Neuronal stem cell (in vitro differentiated cells): ENCODE results near the gene CST1.
A peak's percentile ranks its signal among the peaks of the same experiment; 100 is the strongest.
"Not testable (repeated sequence)": the region's sequence is repeated elsewhere in the genome, so short reads cannot be mapped to it uniquely, and the experiment has no call there.

ENCODE experiments used
- DNase-seq: peaks from one replicate; pipeline ENCODE4 v3.0.0-alpha.2; 2013; ENCODE audit warnings: low spot score
- H2AFZ ChIP-seq: one replicate; pipeline ENCODE4 v1.6.1; 2013; ENCODE audit warnings: mild to moderate bottlenecking, low read length, inconsistent platforms
- H2AK5ac ChIP-seq: 2 replicates; pipeline ENCODE4 v1.6.1; 2013; ENCODE audit warnings: low read depth, mild to moderate bottlenecking, inconsistent platforms, low read length, moderate library complexity, mixed read lengths
- H2BK120ac ChIP-seq: 2 replicates; pipeline ENCODE4 v1.6.1; 2013; ENCODE audit warnings: low read depth, mild to moderate bottlenecking, inconsistent platforms, low read length, moderate library complexity, mixed read lengths
- H2BK12ac ChIP-seq: one replicate; pipeline ENCODE4 v1.6.1; 2013; ENCODE audit warnings: low read length, inconsistent platforms
- H2BK15ac ChIP-seq: 2 replicates; pipeline ENCODE4 v1.6.1; 2013; ENCODE audit warnings: mild to moderate bottlenecking, low read length, inconsistent platforms, mixed read lengths
- H2BK5ac ChIP-seq: one replicate; pipeline ENCODE4 v1.6.1; 2013; ENCODE audit warnings: inconsistent platforms, mild to moderate bottlenecking, low read length, moderate library complexity
- H3K14ac ChIP-seq: one replicate; pipeline ENCODE4 v1.6.1; 2013; ENCODE audit warnings: low read length, inconsistent platforms
- H3K18ac ChIP-seq: 2 replicates; pipeline ENCODE4 v1.6.1; 2013; ENCODE audit warnings: low read length, inconsistent platforms
- H3K23ac ChIP-seq: 2 replicates; pipeline ENCODE4 v1.6.1; 2013; ENCODE audit warnings: low read depth, mild to moderate bottlenecking, mixed read lengths, low read length, inconsistent platforms; ENCODE audit not compliant: poor library complexity
- H3K27ac ChIP-seq: replicated peaks from 3 replicates; pipeline ENCODE4 v1.5.1; 2013; ENCODE audit warnings: low read length, inconsistent platforms
- H3K27me3 ChIP-seq, 3 experiments: 2 replicates each; pipeline ENCODE4 v1.6.1; 2013; ENCODE audit warnings: low read length in 3 of 3, mild to moderate bottlenecking in 2 of 3, inconsistent platforms in 1 of 3, low read depth in 1 of 3, mixed read lengths in 1 of 3, moderate library complexity in 1 of 3; ENCODE audit not compliant: control insufficient read depth in 3 of 3, insufficient read depth in 3 of 3
- H3K36me3 ChIP-seq, 2 donors: replicated peaks in 1 of 2; 2 replicates each; pipeline ENCODE4 v1.6.1; 2013; ENCODE audit warnings: low read length in 2 of 2; ENCODE audit not compliant: control insufficient read depth in 2 of 2, insufficient read depth in 2 of 2
- H3K4ac ChIP-seq: 2 replicates; pipeline ENCODE4 v1.6.1; 2013; ENCODE audit warnings: inconsistent platforms, mild to moderate bottlenecking, low read length, moderate library complexity
- H3K4me1 ChIP-seq, 2 donors: 1 replicate in 1 of 2; 2 replicates in 1 of 2; pipeline ENCODE4 v1.6.1; 2013; ENCODE audit warnings: low read length in 2 of 2, low read depth in 1 of 2; ENCODE audit not compliant: control insufficient read depth in 2 of 2, insufficient read depth in 1 of 2
- H3K4me2 ChIP-seq: one replicate; pipeline ENCODE4 v1.6.1; 2013; ENCODE audit warnings: mild to moderate bottlenecking, low read length, inconsistent platforms; ENCODE audit not compliant: insufficient read depth, poor library complexity, severe bottlenecking
- H3K4me3 ChIP-seq, 2 donors: 2 replicates each; pipeline ENCODE4 v1.5.1; 2013; ENCODE audit warnings: low read length in 2 of 2, mild to moderate bottlenecking in 2 of 2, inconsistent platforms in 1 of 2, moderate library complexity in 1 of 2
- H3K79me1 ChIP-seq: one replicate; pipeline ENCODE4 v1.6.1; 2013; ENCODE audit warnings: low read depth, mild to moderate bottlenecking, inconsistent platforms, low read length, moderate library complexity
- H3K9ac ChIP-seq: one replicate; pipeline ENCODE4 v1.6.1; 2013; ENCODE audit warnings: mild to moderate bottlenecking, low read depth, low read length, inconsistent platforms; ENCODE audit not compliant: poor library complexity
- H3K9me3 ChIP-seq, 2 donors: replicated peaks in 1 of 2; 2 replicates each; pipeline versions ENCODE3 to v1.6.1; 2013; ENCODE audit warnings: low read length in 2 of 2, mild to moderate bottlenecking in 2 of 2, inconsistent platforms in 1 of 2, low read depth in 1 of 2, mixed read lengths in 1 of 2, moderate library complexity in 1 of 2; ENCODE audit not compliant: control insufficient read depth in 2 of 2, insufficient read depth in 1 of 2
- H4K8ac ChIP-seq: one replicate; pipeline ENCODE4 v1.6.1; 2013; ENCODE audit warnings: low read depth, mild to moderate bottlenecking, inconsistent platforms, low read length, moderate library complexity
- H4K91ac ChIP-seq: one replicate; pipeline ENCODE4 v1.6.1; 2013; ENCODE audit warnings: low read length, low read depth, mild to moderate bottlenecking, inconsistent platforms; ENCODE audit not compliant: poor library complexity
- WGBS, 2 donors: extraction: QIAGEN DNeasy Blood & Tissue Kit; methylation state at CpG; one replicate each; pipeline ENCODE4 v1.1.7; 2013; ENCODE audit warnings: missing lambda C conversion rate in 2 of 2, mixed read lengths in 1 of 2; ENCODE audit not compliant: insufficient read length in 2 of 2, insufficient replicate concordance in 1 of 2; ENCODE audit errors: extremely low coverage in 2 of 2; 5-methylcytosine and 5-hydroxymethylcytosine counted together

The CST1 gene

DNA sequence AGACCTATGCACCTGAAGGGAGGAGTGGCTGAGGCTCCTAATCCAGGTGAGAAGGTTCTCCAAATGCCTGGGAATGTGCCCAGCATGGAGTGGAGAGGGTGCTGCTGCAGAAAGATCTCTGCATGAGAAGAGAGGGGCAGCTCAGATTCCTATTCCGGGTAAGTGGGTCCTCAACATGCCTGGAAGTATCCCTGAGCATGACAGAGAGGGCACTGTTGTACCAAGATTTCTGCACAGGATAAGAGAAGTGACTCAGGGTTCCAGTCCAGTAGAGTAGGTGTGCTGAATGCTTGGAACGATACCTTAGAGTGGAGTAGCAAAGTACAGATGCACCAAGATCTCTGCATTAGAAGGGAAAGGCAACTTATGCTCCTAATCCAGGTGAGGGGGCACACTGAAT lies 15.8 kb downstream of the CST1 start:
- not testable (repeated sequence) for H3K14ac ChIP-seq, H3K4me1 ChIP-seq, H4K8ac ChIP-seq, H3K9me3 ChIP-seq, H3K36me3 ChIP-seq, DNase-seq, H3K4ac ChIP-seq, H2AFZ ChIP-seq, H3K9ac ChIP-seq, H4K91ac ChIP-seq, H3K4me3 ChIP-seq, H3K4me2 ChIP-seq, H3K27ac ChIP-seq, H2BK12ac ChIP-seq, H3K23ac ChIP-seq, H3K79me1 ChIP-seq, H3K18ac ChIP-seq, H2BK5ac ChIP-seq, H2AK5ac ChIP-seq, H2BK15ac ChIP-seq, H2BK120ac ChIP-seq, H3K27me3 ChIP-seq
- WGBS, 2 donors = no CpG with 5 or more reads among the region's 2 CpGs

DNA sequence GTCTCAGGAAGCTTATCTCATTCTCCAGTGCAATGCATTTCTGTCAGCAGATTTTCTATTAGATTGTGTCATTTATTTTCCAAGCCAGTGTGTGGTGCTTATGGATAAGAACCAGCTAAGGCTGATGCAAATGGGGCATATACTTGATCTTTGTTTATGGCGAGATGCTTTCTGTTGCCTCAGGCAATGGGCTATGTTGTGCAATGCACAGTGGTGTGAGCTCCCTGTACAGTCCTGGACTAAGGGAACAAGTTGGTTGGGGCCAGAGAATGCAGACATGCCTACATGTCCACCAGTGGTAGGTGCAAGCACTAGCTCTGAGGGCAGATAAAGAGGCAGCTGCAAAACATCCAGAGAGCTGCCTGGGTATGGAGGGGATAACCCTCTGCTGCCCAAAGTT lies 16.3 kb downstream of the CST1 start:
- not testable (repeated sequence) for H3K9me3 ChIP-seq, H3K4ac ChIP-seq, H2BK120ac ChIP-seq, H3K14ac ChIP-seq, H3K36me3 ChIP-seq, H2AFZ ChIP-seq, H3K23ac ChIP-seq, H2BK12ac ChIP-seq, H3K27me3 ChIP-seq, H3K79me1 ChIP-seq, DNase-seq, H3K9ac ChIP-seq, H2AK5ac ChIP-seq, H2BK15ac ChIP-seq, H3K18ac ChIP-seq, H3K27ac ChIP-seq, H3K4me3 ChIP-seq, H3K4me1 ChIP-seq, H4K8ac ChIP-seq, H3K4me2 ChIP-seq, H4K91ac ChIP-seq, H2BK5ac ChIP-seq
- no CpG with 5 or more reads among the region's 1 CpG for WGBS, 2 donors

DNA sequence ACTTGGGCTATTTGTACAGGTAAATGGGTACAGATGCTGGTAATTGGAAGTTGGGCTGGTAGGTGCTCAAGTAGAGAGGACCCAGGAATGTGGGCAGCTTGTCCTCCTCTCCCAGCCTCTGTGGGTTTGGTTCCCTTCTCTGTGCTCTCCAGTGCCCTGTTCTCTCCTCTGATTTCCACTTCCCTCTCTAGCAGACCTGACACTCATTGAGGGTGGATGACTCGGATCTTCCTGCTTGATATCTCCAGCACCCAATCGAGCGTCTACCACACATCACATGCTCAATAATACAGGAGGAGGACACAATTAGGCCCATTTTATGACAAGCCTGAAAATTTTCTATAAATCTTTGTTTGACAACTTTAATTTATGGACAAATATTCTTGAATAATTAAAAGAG lies 23.7 kb downstream of the CST1 start:
- no CpG with 5 or more reads among the region's 3 CpGs for WGBS, 2 donors
- Histone ChIP-seq H4K91ac (no peak overlapping the region), H3K4ac (no peak overlapping the region), H2BK15ac (no peak overlapping the region), H3K4me2 (no peak overlapping the region), H3K18ac (no peak overlapping the region), H2AK5ac (no peak overlapping the region), H3K4me1 (no peaks in the 10 kb centered on the region), H3K14ac (no peak overlapping the region), H3K27me3 (no peaks in the 10 kb centered on the region), H2BK12ac (no peak overlapping the region), H3K36me3 (no peaks in the 10 kb centered on the region), H3K4me3 (no peak overlapping the region), H3K9ac (no peak overlapping the region), H2BK120ac (no peak overlapping the region), H3K23ac (no peak overlapping the region), H2AFZ (no peak overlapping the region), H3K9me3 (no peaks in the 10 kb centered on the region), H3K79me1 (no peaks in the 10 kb centered on the region), H3K27ac (no peak overlapping the region), H4K8ac (no peak overlapping the region), H2BK5ac (no peak overlapping the region)
- no peak for DNase-seq

DNA sequence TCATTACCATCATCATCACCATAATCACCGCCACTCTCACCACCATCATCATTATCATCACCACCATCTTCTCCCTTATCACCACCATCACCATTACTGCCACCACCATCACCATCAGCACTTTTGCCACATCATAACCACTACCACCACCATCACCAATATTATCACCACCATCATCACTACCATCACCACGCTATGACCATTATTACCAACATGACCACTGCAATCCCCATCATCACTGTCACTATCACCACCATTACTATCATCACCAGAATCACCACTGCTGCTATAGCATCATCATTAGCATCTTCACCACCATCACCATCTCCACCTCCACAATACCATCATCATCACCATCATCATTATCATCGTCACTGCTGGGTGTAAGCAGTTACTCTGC lies 25.6 kb downstream of the CST1 start:
- Histone ChIP-seq H2BK5ac (no peak overlapping the region), H3K4me1 (no peaks in the 10 kb centered on the region), H2AFZ (no peak overlapping the region), H2AK5ac (no peak overlapping the region), H3K4me2 (no peak overlapping the region), H3K23ac (no peak overlapping the region), H3K4ac (no peak overlapping the region), H4K91ac (no peak overlapping the region), H3K79me1 (no peaks in the 10 kb centered on the region), H3K9me3 (no peaks in the 10 kb centered on the region), H4K8ac (no peak overlapping the region), H3K36me3 (no peaks in the 10 kb centered on the region), H3K4me3 (peak overlapping the region in 1 of 2 donors; percentile 42), H2BK12ac (no peak overlapping the region), H3K27ac (no peak overlapping the region), H3K18ac (no peak overlapping the region), H3K27me3 (no peaks in the 10 kb centered on the region), H2BK15ac (no peak overlapping the region), H3K14ac (no peak overlapping the region), H2BK120ac (no peak overlapping the region), H3K9ac (no peak overlapping the region)
- 100% methylated on average over 1 of the region's 3 CpGs; no CpG with 5 or more reads in 1 of the 2 donors for WGBS, 2 donors
- DNase-seq = no peak
